NCI-H345 treated with DMSO at 0.1 percent for 48 hours (cell line): ENCODE data around the gene ITM2C.

Source experiments
- DNase-seq: peaks from one replicate; lab custom pipeline; 2025; ENCODE audit not compliant: unreplicated experiment; lab: John Stamatoyannopoulos, UW

ITM2C gene

GRCh38 chr2:230906471-230907230, 41.9 kb downstream of the ITM2C start:
- no peak for DNase-seq

DNA sequence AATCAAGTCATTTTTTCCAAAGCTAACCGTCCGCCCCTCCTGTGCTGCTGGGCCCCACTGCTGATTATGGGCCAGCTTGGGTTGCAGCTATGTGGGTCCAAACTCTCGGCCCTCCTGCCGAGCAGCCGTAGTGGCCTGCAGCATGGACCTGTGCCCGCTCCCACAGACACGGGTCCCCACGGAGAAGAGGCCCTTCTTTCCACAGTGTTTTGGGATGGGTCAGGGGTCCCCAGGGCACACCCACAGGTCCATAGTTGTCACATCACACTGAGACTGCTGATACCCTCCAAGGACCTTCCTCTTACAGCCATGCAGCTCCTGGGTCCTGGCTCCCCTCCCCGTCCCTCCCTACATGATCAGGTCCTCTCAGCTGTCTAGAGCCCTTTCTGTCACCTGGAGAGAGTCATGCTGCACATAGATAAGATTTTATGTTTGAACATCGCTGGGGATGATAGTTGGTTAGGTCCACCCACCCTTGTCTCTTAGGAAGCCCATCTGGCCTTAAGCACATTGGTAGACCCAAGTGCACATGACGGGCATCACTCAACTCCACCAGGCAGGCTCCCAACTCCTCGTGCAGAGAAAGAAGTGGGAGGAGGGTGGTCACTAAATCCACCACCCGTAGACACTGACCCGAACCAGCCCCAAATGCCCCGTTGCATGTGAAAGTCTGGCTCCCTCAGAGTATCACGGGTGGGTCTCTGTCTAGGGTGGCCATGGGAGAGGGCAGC, 42.8 kb downstream of the ITM2C start:
- DNase-seq = no peak

DNA sequence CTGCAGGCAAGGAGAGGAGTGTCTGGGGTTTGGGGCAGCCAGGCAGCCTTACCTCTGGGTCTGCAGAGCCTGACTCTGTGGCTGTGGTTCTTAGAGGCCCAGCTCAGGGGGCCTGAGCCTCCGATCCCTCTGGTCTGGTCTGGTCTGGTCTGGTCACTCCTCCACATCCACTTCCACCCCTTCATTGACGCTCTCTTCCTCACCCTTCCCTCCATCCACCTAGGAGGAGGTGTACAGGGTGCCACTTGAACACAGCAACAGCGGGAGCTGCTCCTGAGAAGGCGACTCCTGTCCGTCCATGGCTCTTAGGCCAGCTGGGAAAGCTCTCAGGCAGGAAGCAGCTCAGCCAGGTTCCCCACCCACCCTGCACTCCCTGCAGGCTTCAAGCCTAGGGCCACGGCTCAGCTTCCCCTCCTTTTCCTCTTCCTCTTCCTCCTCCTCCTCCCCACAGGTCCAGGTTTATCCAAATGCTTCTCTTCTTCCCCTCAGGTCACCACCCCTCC, 43.4 kb downstream of the ITM2C start:
- DNase-seq = no peak

- peak; percentile 49 for DNase-seq
Observed at GRCh38 chr2:230908595-230909191, 44.0 kb downstream of the ITM2C start.

- no peak for DNase-seq
Observed at GRCh38 chr2:230909841-230910545, 45.3 kb downstream of the ITM2C start.

DNA sequence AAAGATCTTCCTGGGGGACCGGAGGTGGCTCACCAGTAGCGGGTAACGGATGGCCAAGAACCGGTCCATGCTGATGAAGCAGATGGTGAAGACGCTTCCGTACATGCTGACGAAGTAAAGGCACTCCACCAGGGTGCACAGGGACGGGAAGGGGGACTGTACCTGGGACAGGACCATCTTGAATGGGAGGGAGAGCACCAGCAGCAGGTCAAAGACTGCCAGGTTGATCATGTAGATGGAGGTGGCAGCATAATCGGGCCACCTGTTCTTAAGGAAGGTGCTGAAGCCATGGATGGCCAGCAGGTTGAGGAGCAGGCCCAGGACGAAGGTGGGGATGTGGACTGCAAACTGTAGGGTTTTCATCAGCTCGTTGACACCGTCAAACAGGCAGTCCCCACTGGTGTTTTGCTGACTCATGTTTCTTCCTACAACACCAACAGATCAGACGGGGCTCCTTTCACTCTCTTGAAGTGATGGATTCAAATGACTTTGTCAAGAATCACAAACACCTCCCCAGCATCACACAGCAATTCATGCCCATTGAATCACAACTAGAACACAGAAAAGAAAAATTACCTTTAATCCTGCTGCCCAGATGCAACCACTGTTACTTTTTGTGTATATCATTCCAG, 45.9 kb downstream of the ITM2C start:
- DNase-seq = no peak

DNA sequence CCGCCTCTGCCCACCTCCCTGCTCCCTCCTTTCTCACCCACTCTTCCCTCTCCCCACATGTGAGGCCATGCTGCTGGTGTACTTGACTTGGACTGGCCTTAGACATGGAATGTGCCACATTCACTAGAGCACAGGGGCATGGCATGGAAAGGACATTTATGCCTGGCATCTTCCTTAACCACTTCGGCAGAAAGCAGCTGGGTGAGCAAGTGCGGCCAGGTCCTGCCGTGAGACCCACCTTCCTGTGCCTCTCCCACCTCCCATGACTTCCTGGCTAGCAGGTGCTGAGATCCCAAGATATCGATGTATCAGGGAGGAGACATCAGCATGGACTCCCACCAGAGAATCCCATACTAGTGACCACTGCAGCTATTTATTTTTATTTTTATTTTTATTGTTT, 47.3 kb downstream of the ITM2C start:
- no peak for DNase-seq

- DNase-seq = no peak
Observed at GRCh38 chr2:230912724-230913123, 48.0 kb downstream of the ITM2C start.

DNA sequence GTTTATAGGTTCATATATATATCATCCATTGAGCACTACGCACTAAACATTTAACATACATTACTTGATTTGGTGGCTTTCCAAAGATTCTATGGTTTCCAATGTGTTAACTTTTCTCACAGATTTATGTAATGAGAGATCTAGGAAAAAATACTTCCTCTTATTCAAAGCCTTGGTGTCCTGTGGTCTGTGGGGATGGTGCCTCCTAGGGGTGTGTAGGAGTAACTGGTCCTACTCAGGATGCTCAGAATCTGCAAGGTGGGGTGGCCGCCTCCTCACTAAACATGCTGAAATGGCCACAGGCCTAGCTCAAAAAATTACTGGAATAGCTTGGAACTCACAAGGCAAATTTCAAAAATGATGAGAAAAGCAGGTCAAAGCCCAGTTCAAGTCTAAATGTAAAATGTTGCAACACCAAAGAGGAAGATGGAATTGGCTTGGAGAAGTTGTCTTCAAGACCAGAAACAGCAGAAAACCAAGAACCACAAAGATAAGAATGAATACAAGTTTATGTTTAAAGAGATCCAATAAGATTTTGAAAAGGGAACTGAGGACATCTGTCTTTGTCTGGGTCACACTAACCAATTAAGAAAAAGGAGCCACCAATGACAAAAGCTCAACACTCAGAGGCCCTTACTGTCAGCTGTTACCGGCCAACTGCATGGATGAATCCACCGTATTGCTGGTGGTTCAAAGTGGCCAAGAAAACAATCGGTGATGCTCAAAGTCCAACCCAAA, 48.8 kb downstream of the ITM2C start:
- DNase-seq = no peak

DNA sequence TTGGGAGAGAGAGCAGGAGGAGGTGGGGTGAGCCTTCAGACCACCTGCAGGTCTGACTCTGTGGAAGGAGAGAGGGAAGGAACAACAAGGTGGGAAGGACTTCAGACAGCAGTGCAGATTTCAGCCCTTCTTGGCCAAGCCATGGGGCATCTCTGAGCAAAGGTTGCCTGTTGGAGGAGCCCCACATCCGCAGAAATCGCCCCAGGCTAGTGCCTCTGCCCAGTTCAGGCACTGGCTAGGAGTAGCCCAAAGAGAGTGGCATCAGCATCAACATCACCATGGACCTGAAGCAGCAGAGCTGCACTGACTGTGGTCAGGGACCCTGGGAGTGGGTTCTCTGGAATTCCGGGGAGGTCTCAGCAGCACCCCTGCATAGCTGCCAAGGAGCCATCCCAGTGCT, 50.1 kb downstream of the ITM2C start:
- no peak for DNase-seq

DNA sequence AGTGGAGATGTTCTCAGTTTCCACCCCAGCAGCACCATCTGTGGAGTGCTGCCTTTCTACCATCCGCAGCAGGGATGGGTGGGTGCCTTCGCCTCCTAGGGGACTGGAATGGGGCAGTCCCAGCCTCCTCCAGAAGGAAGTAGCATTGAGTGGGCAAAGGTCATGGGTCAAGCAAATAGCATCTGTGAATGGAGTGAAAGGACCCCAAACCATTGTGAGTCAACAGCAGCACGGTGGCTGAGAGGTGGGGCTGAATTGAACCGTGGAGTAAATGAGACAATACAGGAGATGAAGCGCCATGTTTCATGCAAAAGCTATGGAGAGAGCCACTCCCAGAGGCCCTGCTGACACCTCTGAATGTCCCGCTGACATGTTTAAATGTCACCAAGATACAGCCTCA, 50.6 kb downstream of the ITM2C start:
- no peak for DNase-seq

- no peak for DNase-seq
Observed at GRCh38 chr2:230916218-230916617, 51.5 kb downstream of the ITM2C start.

GRCh38 chr2:230919240-230919639, 54.5 kb downstream of the ITM2C start:
- DNase-seq = no peak

DNA sequence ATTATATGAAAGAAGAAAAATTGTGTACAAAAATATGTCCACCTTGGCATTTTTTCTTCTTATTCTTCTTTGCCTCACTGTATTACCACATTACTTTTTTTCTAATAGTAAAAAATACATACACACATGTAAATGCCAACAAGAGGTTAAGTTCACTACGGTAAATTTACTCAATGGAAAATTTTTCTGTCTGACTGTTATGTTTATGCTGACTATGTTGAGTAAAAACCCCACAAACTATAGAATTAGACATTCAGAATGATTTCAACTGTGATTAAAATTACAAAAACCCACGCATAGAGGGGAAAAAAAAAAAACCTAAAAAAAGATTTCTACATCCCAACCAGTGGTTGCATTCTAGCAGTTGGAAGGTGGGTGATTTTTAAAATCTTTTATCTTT, 54.9 kb downstream of the ITM2C start:
- no peak for DNase-seq

- DNase-seq = no peak
Observed at GRCh38 chr2:230920167-230920566, 55.4 kb downstream of the ITM2C start.

DNA sequence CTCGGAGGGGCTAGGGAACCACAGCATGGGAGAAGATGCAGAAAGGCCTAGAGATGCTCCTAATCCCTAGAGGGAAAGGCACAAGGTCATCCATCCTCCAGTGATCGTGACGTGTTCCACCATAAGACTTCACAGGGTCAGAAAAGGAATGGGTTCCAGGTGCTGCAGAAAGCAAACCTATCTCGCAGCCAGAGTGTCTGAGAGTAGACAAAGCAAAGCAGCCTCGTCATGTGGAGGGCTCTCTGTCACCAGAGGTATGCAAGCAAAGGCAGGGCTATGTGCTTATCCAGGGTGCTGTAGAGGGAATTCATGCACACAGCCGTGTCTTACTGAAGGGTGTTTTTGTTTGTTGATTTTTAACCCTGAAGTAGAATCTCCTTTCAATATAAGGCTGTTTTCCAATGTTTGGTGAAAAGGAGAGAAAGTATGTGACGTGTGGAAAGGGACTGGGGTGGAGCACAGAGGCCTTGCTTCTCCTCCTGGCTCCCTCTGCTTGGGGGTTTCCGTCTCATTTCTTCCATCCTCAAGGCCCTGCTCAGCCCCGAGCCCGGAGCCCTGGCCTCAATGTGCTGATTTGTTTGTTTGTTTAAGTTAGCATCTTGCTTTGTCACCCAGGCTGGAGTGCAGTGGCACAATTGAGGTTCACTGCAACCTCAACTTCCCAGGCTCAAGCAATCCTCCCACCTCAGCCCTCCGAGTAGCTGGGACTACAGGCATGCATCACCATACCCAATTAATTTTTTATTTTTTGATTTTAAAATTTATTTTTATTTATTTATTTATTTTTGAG, 57.3 kb downstream of the ITM2C start:
- DNase-seq = no peak

- no peak for DNase-seq
Observed at GRCh38 chr2:230922951-230923717, 58.4 kb downstream of the ITM2C start.

DNA sequence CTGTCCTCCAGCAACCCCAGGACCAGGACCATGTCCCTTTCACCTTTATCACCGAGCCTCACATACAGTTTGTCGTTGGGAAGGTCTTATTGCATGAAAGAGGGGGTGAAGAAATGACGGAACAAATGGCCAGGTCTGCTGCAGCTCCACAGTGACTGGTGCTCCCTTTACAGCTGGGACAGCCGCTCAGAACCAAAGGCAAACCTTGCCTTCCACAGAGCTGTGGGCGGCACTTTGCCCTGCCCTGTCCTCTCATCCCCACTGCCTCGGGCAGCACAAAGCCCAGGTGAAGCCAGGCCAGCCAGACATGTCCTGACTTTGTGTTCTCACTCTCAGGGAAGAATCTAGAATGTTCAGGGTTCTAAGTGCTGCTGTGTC, 59.3 kb downstream of the ITM2C start:
- DNase-seq = no peak
